Activated CD8-positive, alpha-beta memory T cell treated with anti-CD3 and anti-CD28 coated beads, Interleukin-2, amount 10 ng/mL, durations not matched to agents 7 days and 5 days (primary cell): ENCODE measurements around the gene MAD1L1. TPM values are rescaled to one million over a fixed set of nuclear protein-coding genes. Genes with fewer than 3 reads are reported as not detected.

Experiments used
- ATAC-seq: fragments of 150-1000 bp; cut with Tn5 transposase; one replicate; pipeline ENCODE4 v1.10.0; 2021; ENCODE audit warnings: moderate library complexity
- CTCF ChIA-PET: fragments of 350-600 bp; sonication (Branson Sonifier 250); formaldehyde crosslinking; loops from one replicate; lab custom pipeline; 2021; ENCODE audit warnings: antibody characterized with exemption; lab: Charles Lee
- DNase-seq: peaks from one replicate; pipeline ENCODE4 v3.0.0-alpha.2; 2020
- H3K27ac Mint-ChIP-seq: one replicate; pipeline ENCODE4 v1.8.0; 2021; ENCODE audit warnings: mild to moderate bottlenecking, mixed read lengths
- H3K27me3 Mint-ChIP-seq: one replicate; pipeline ENCODE4 v1.8.0; 2021; ENCODE audit warnings: mixed read lengths
- H3K36me3 Mint-ChIP-seq: one replicate; pipeline ENCODE4 v1.8.0; 2021; ENCODE audit warnings: mild to moderate bottlenecking, mixed read lengths
- H3K4me1 Mint-ChIP-seq: one replicate; pipeline ENCODE4 v1.8.0; 2021; ENCODE audit warnings: mixed read lengths
- H3K4me3 Mint-ChIP-seq: one replicate; pipeline ENCODE4 v1.8.0; 2021; ENCODE audit warnings: mild to moderate bottlenecking, moderate library complexity, mixed read lengths
- H3K9me3 Mint-ChIP-seq: one replicate; pipeline ENCODE4 v1.8.0; 2022; ENCODE audit warnings: low read depth, mixed read lengths
- total RNA-seq, 2 experiments: library from RNA; stranded (reverse); gene quantifications; one replicate each; pipeline ENCODE4 v1.2.3, GENCODE V29; 2021

Gene MAD1L1
- total RNA-seq, 2 experiments from 2014 or later = 60.0 to 97.7 TPM

DNA sequence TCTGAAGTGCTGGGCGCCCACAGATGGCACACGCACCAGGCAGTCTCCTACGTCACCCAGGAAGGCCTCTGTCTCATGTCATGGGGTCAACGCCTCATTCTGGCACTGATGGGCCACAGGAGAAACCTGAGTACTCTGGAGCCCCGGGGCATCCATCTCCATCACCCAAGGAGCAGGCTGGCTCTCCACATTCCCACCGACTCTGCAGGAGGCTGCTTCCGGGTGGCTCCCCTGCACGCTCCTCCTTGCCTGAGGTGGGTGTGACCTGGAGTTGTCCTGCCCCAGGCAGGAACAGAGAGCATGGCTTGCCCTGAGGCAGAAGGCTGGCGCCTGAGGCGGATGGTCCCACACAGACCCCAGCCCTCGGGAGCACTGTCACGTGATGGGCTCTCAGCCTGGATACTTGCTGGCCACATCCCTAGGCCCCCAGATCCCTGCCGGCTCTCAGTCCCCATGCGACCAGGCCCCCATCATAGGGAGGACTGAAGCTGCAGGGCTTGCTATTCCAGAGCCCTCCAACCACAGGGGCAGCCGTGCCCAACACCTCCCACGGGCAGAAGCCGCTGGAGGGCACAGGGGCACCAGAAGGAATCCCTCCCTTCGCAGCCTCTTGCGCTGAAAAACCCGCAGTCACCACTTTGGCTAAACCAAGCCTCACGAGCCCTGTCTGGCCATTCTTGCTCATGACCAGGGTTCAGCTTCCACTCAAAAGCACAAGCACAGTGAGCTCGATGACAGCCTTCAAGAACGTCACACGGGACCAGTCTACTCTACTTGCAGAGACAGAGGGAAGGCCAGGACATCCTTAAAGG lies 80.7 kb downstream of the MAD1L1 start:
- H3K27me3 Mint-ChIP-seq = no peaks in the 10 kb centered on the region
- CTCF ChIA-PET = no interaction called here
- no peaks in the 10 kb centered on the region for H3K4me1 Mint-ChIP-seq
- H3K27ac Mint-ChIP-seq = no peak overlapping the region
- H3K4me3 Mint-ChIP-seq = no peak overlapping the region
- no peak for DNase-seq
- H3K36me3 Mint-ChIP-seq = no peaks in the 10 kb centered on the region
- ATAC-seq = no peak
- no peaks in the 10 kb centered on the region for H3K9me3 Mint-ChIP-seq

DNA sequence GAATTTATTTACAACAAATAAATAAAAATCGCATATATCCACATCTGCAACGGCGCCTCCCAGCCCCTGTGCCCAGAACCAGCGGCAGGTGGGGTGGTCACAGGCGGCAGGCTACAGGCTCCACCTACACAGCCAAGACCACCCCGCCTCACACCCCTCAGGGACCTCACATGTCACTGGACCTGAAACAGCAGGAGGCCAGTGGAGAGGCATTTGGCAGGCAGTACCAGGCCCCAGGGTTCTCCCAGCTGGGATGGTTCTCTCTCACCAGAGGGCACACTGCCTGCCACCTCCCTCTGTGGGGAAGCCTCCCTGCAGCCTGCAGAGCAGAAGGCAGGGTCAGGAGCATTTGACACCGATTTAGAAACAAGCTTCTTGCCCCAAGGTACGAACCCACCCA lies 81.5 kb downstream of the MAD1L1 start:
- no peak for ATAC-seq
- H3K27me3 Mint-ChIP-seq = no peaks in the 10 kb centered on the region
- DNase-seq = no peak
- CTCF ChIA-PET = no interaction called here
- no peaks in the 10 kb centered on the region for H3K9me3 Mint-ChIP-seq
- no peaks in the 10 kb centered on the region for H3K4me1 Mint-ChIP-seq
- H3K4me3 Mint-ChIP-seq = no peak overlapping the region
- H3K27ac Mint-ChIP-seq = no peak overlapping the region
- no peaks in the 10 kb centered on the region for H3K36me3 Mint-ChIP-seq

DNA sequence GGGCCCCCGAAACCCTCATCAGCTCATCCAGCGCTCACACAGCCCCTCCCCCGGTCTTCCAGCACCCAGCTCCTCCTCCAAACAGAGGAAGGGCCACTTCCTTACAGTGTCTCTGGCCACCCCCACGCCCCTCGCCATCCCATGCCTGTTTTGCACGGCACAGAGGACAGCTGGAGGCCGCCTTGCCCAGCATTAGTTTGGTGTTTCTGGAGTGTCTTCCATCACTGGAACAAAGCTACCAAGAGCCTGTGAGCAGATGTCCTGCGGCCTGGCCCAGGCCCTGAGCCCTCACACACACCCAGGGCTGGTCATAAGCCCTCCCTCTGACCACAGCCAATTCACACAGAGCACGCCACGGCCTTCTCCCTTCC lies 82.3 kb downstream of the MAD1L1 start:
- no peak overlapping the region for H3K4me3 Mint-ChIP-seq
- CTCF ChIA-PET = no interaction called here
- no peaks in the 10 kb centered on the region for H3K27me3 Mint-ChIP-seq
- ATAC-seq = no peak
- H3K4me1 Mint-ChIP-seq = no peaks in the 10 kb centered on the region
- H3K27ac Mint-ChIP-seq = no peak overlapping the region
- no peaks in the 10 kb centered on the region for H3K9me3 Mint-ChIP-seq
- no peak for DNase-seq
- H3K36me3 Mint-ChIP-seq = no peaks in the 10 kb centered on the region

- ATAC-seq (no peak), DNase-seq (no peak)
- H3K36me3 Mint-ChIP-seq = no peaks in the 10 kb centered on the region
- no peaks in the 10 kb centered on the region for H3K9me3 Mint-ChIP-seq
- no peak overlapping the region for H3K27ac Mint-ChIP-seq
- CTCF ChIA-PET = no interaction called here
- no peaks in the 10 kb centered on the region for H3K27me3 Mint-ChIP-seq
- no peak overlapping the region for H3K4me3 Mint-ChIP-seq
- no peaks in the 10 kb centered on the region for H3K4me1 Mint-ChIP-seq
Observed at GRCh38 chr7:2149672-2150444, 82.9 kb downstream of the MAD1L1 start.

DNA sequence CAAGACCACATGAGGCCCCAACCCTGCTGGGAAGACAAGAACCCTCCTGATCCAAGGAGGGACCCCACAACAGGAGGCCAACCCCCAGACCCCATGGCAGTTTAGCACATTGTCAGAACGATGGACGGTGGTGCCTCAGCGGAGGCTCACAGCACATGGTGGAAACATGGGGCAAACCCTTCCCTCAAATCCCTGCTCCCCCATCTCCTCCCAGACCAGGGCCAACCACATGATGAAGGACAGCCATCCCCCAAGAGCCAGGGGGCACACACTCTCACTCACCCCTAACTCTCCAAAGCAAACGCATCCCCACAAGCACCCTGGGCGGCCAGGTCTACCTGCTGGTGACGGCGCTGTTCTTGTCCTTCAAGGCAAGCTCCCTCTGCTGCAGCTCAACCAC lies 83.9 kb downstream of the MAD1L1 start:
- DNase-seq (no peak), ATAC-seq (no peak)
- no peaks in the 10 kb centered on the region for H3K27me3 Mint-ChIP-seq
- no peaks in the 10 kb centered on the region for H3K4me1 Mint-ChIP-seq
- no peak overlapping the region for H3K27ac Mint-ChIP-seq
- CTCF ChIA-PET = no interaction called here
- H3K36me3 Mint-ChIP-seq = no peaks in the 10 kb centered on the region
- no peak overlapping the region for H3K4me3 Mint-ChIP-seq
- H3K9me3 Mint-ChIP-seq = no peaks in the 10 kb centered on the region

DNA sequence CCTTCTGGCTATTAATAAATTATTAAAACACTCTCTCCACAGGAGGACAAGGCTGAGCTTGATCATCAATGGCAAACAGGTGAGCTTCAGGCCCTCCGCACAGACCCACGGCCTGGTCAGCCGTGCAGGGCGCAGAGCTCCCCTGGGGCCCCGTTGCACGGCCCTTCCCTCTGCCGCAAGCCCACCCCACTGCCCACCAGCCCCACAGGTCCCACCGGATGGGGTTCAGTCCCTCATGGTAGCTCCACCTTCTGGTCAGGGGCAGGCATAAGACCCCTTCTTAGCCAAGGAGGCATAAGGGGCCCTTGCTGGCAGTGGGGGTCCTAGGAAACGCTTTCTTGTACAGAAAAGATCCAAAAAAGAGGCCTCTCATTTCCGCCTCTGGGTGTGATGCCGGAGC lies 84.6 kb downstream of the MAD1L1 start:
- Mint-ChIP-seq H3K4me3 (no peak overlapping the region), H3K36me3 (no peaks in the 10 kb centered on the region), H3K27me3 (no peaks in the 10 kb centered on the region), H3K4me1 (no peaks in the 10 kb centered on the region), H3K27ac (no peak overlapping the region), H3K9me3 (no peaks in the 10 kb centered on the region)
- CTCF ChIA-PET = no interaction called here
- no peak for DNase-seq
- ATAC-seq = no peak

DNA sequence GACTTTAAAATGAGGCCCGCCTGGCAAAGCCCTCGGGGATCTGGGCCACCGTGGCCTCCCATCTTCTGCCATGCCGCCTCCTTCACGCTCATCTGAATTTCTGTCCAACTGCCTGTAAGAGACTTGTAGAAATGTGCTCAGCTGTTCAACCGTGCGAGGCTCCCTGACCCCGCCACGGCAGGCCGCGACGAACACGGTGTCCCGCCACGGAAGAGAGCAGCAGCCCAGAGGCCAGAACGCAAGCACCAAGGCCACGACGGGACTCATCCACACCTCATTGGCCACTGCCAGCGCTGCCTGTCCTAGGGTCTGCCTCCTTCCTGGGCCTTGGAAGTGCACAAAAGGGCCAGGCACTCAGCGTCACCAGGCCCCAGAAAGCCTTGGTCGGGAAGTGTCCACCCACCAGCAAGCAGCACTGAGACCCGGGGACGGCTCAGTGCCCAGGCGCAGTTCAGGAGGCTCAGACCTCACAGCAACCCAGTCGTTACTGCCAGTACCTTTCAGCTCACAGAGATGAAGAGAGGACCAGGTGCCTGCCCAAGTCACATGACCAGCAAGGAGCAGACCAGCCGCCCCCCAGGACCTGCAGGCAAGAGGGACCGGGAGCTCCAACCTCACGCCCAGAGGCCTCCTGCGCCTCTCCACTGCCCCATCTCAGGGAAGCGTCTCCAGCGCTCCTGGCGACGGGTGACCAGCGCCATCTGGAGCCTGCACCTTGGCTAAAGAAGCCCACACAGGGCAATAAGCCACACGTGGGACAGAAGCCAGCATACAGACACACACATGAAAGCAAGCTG lies 85.9 kb downstream of the MAD1L1 start:
- no peak overlapping the region for H3K4me3 Mint-ChIP-seq
- no peaks in the 10 kb centered on the region for H3K9me3 Mint-ChIP-seq
- ATAC-seq (no peak), DNase-seq (no peak)
- CTCF ChIA-PET = interaction anchor here (1.1 kb wide), 1 partner anchor 62 kb away, joined by 3 read pairs; no protein-coding TSS in a partner anchor
- no peak overlapping the region for H3K27ac Mint-ChIP-seq
- H3K36me3 Mint-ChIP-seq = no peaks in the 10 kb centered on the region
- H3K4me1 Mint-ChIP-seq = no peaks in the 10 kb centered on the region
- H3K27me3 Mint-ChIP-seq = no peaks in the 10 kb centered on the region

- ATAC-seq (no peak), DNase-seq (no peak)
- Mint-ChIP-seq H3K27me3 (no peaks in the 10 kb centered on the region), H3K27ac (no peak overlapping the region), H3K36me3 (no peaks in the 10 kb centered on the region), H3K9me3 (no peaks in the 10 kb centered on the region), H3K4me1 (no peaks in the 10 kb centered on the region), H3K4me3 (no peak overlapping the region)
- CTCF ChIA-PET = interaction anchor here (1.1 to 1.4 kb wide), 2 partner anchors 63 to 96 kb away, joined by 3 read pairs; partner anchors contain the start of genes MRM2 and NUDT1
Observed at GRCh38 chr7:2145835-2146580, 86.7 kb downstream of the MAD1L1 start.

- no peak overlapping the region for H3K4me3 Mint-ChIP-seq
- H3K27ac Mint-ChIP-seq = no peak overlapping the region
Observed at GRCh38 chr7:2144926-2145325, 87.8 kb downstream of the MAD1L1 start.

DNA sequence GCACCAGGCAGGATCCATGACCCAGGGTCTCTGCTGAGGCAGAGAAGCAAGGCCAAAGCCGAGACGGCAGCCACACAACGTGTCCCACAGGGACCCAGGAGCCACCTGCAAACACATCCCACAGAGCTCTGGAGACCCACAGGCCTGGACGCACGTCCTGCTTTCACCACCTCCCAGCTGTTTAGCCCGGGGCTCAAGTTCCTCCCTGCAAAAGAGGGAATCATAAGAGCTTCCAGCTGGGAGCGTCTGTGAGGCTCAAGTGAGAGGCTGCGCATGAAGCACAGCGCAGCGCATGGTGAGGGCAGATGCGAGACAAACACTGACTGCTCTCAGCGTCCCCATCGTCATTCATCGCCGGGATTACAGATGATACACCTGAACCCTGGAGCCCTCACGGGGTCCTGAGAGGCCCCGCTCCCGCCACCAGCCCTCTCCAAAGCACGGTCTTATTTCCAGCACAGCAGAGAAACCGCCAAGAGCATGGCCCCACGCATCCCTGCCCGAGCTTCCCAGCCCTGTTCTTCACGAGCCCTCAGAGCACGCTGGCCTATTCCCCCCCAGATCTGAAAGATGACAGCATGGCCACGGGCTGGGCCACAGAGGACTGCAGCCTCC lies 88.7 kb downstream of the MAD1L1 start:
- ATAC-seq = no peak
- CTCF ChIA-PET = no interaction called here

More at GRCh38 chr7:2144926-2145325, 87.8 kb downstream of the MAD1L1 start:
- DNase-seq = no peak
- H3K27me3 Mint-ChIP-seq = no peaks in the 10 kb centered on the region
- no peaks in the 10 kb centered on the region for H3K4me1 Mint-ChIP-seq
- H3K9me3 Mint-ChIP-seq = no peaks in the 10 kb centered on the region
- ATAC-seq = no peak
- CTCF ChIA-PET = interaction anchor here (0.5 to 1.4 kb wide), 2 partner anchors 98 to 177 kb away, joined by 3 to 4 read pairs; partner anchors contain the start of genes MRM2 and NUDT1
- no peaks in the 10 kb centered on the region for H3K36me3 Mint-ChIP-seq

GRCh38 chr7:2143450-2143849 lies 89.3 kb downstream of the MAD1L1 start:
- H3K36me3 Mint-ChIP-seq = no peaks in the 10 kb centered on the region
- no peaks in the 10 kb centered on the region for H3K9me3 Mint-ChIP-seq
- H3K4me1 Mint-ChIP-seq = peaks cover 3% of the 10 kb centered on the region
- CTCF ChIA-PET = no interaction called here
- no peaks in the 10 kb centered on the region for H3K27me3 Mint-ChIP-seq
- H3K4me3 Mint-ChIP-seq = no peak overlapping the region
- DNase-seq = no peak
- no peak for ATAC-seq
- H3K27ac Mint-ChIP-seq = no peak overlapping the region

More for the DNA sequence above, 88.7 kb downstream of the MAD1L1 start:
- no peaks in the 10 kb centered on the region for H3K36me3 Mint-ChIP-seq
- no peaks in the 10 kb centered on the region for H3K4me1 Mint-ChIP-seq
- no peaks in the 10 kb centered on the region for H3K9me3 Mint-ChIP-seq
- H3K27ac Mint-ChIP-seq = no peak overlapping the region
- H3K4me3 Mint-ChIP-seq = no peak overlapping the region
- H3K27me3 Mint-ChIP-seq = no peaks in the 10 kb centered on the region
- DNase-seq = no peak

- peaks cover 9% of the 10 kb centered on the region for H3K4me1 Mint-ChIP-seq
- DNase-seq (no peak), ATAC-seq (no peak)
- no peaks in the 10 kb centered on the region for H3K27me3 Mint-ChIP-seq
- CTCF ChIA-PET = no interaction called here
- no peak overlapping the region for H3K4me3 Mint-ChIP-seq
- H3K9me3 Mint-ChIP-seq = no peaks in the 10 kb centered on the region
- H3K27ac Mint-ChIP-seq = no peak overlapping the region
- H3K36me3 Mint-ChIP-seq = no peaks in the 10 kb centered on the region
Observed at GRCh38 chr7:2142386-2142785, 90.4 kb downstream of the MAD1L1 start.
